Smooth muscle cell (in vitro differentiated cells): Measurements from ENCODE around the gene MSN. TPM values are rescaled to one million over a fixed set of nuclear protein-coding genes. Genes with fewer than 3 reads are reported as not detected.

Experiments
- DNase-seq: peaks from one replicate; lab custom pipeline; 2025; ENCODE audit not compliant: unreplicated experiment; lab: John Stamatoyannopoulos, UW
- H2AFZ ChIP-seq: fragments of 200-600 bp; sonication (generic); 2 replicates; pipeline ENCODE4 v1.6.0; 2016; ENCODE audit warnings: antibody characterized with exemption, low read depth, mild to moderate bottlenecking
- H3F3A ChIP-seq: fragments of 200-600 bp; sonication (generic); 2 replicates; pipeline ENCODE4 v1.6.0; 2017; ENCODE audit warnings: antibody characterized with exemption, low read depth
- H3K27ac ChIP-seq: fragments of 200-600 bp; sonication (generic); 2 replicates; pipeline ENCODE4 v1.5.1; 2016; ENCODE audit warnings: low read depth, mild to moderate bottlenecking
- H3K27me3 ChIP-seq: fragments of 200-600 bp; sonication (generic); 2 replicates; pipeline ENCODE4 v1.6.1; 2016; ENCODE audit warnings: low read depth, mild to moderate bottlenecking
- H3K36me3 ChIP-seq: fragments of 200-600 bp; sonication (generic); 2 replicates; pipeline ENCODE4 v1.5.1; 2016; ENCODE audit warnings: low read depth
- H3K4me1 ChIP-seq: fragments of 200-600 bp; sonication (generic); 2 replicates; pipeline ENCODE4 v1.5.1; 2016; ENCODE audit warnings: low read depth
- H3K4me2 ChIP-seq: fragments of 200-600 bp; sonication (generic); 2 replicates; pipeline ENCODE4 v1.6.0; 2016; ENCODE audit warnings: mild to moderate bottlenecking
- H3K4me3 ChIP-seq: fragments of 200-600 bp; sonication (generic); 2 replicates; pipeline ENCODE4 v1.5.1; 2016; ENCODE audit warnings: mild to moderate bottlenecking
- H3K79me2 ChIP-seq: fragments of 200-600 bp; sonication (generic); 2 replicates; pipeline ENCODE4 v1.6.0; 2016; ENCODE audit warnings: low read depth, mild to moderate bottlenecking
- H3K9ac ChIP-seq: fragments of 200-600 bp; sonication (generic); 2 replicates; pipeline ENCODE4 v1.6.0; 2016; ENCODE audit warnings: low read depth
- H3K9me3 ChIP-seq: fragments of 200-600 bp; sonication (generic); replicated peaks from 2 replicates; pipeline ENCODE4 v1.5.1; 2016; ENCODE audit warnings: low read depth
- H4K20me1 ChIP-seq: fragments of 200-600 bp; sonication (generic); 2 replicates; pipeline ENCODE4 v1.6.0; 2016; ENCODE audit warnings: low read depth
- CTCF ChIP-seq: fragments of 200-600 bp; sonication (generic); IDR thresholded peaks from 2 replicates; pipeline ENCODE4 v1.5.1; 2017; ENCODE audit warnings: borderline replicate concordance, mild to moderate bottlenecking, antibody characterized with exemption; ENCODE audit not compliant: insufficient read depth, poor library complexity, severe bottlenecking
- WGBS: methylation state at CpG from one replicate; pipeline ENCODE4 v1.1.7; 2016; ENCODE audit warnings: low lambda C conversion rate; 5-methylcytosine and 5-hydroxymethylcytosine counted together
- polyA plus RNA-seq: library from polyadenylated mRNA; unstranded; fragments of >200 nt; fragmentation: Nextera tagmentation; extraction: Ambion mirVana; gene quantifications from 2 replicates; pipeline ENCODE4 v1.2.1, GENCODE V29; 2016
- total RNA-seq: library from RNA; depleted of rRNA; stranded (reverse); fragments of >200 nt; gene quantifications from 2 replicates; pipeline ENCODE4 v1.2.3, GENCODE V29; 2014

Gene MSN
- total and polyA plus RNA-seq, 2 experiments from 2014 or later: 355 to 416 TPM

- Histone ChIP-seq H2AFZ (no peak overlapping the region), H3K27ac (peak overlapping the region; percentile 90), H3K9me3 (no peaks in the 10 kb centered on the region), H3K4me3 (peak overlapping the region; percentile 72), H3K27me3 (no peaks in the 10 kb centered on the region), H3K4me2 (peak overlapping the region; percentile 91), H3F3A (no peaks in the 10 kb centered on the region), H3K36me3 (no peaks in the 10 kb centered on the region), H3K79me2 (peaks cover 61% of the 10 kb centered on the region), H4K20me1 (peaks cover 52% of the 10 kb centered on the region), H3K4me1 (peaks cover 6% of the 10 kb centered on the region), H3K9ac (peak overlapping the region; percentile 89)
- WGBS: 39% methylated on average over 13 of the region's 13 CpGs
- peak; percentile 3 for DNase-seq
- TF ChIP-seq CTCF: no peak
These were observed 1.2 kb downstream of the MSN start for GRCh38 chrX:65668377-65669310.

GRCh38 chrX:65671286-65671685 is 3.8 kb downstream of the MSN start:
- H2AFZ ChIP-seq: no peak overlapping the region
- peaks cover 78% of the 10 kb centered on the region for H4K20me1 ChIP-seq
- 63% methylated on average over 3 of the region's 3 CpGs for WGBS
- peaks cover 6% of the 10 kb centered on the region for H3K4me1 ChIP-seq
- DNase-seq: no peak
- H3K36me3 ChIP-seq: no peaks in the 10 kb centered on the region
- H3F3A ChIP-seq: no peaks in the 10 kb centered on the region
- H3K27me3 ChIP-seq: no peaks in the 10 kb centered on the region
- peak overlapping the region; percentile 28 for H3K9ac ChIP-seq
- H3K4me2 ChIP-seq: peak overlapping the region; percentile 91
- peak overlapping the region; percentile 65 for H3K27ac ChIP-seq
- H3K4me3 ChIP-seq: peak overlapping the region; percentile 26
- no peak for TF ChIP-seq CTCF
- peaks cover 87% of the 10 kb centered on the region for H3K79me2 ChIP-seq
- no peaks in the 10 kb centered on the region for H3K9me3 ChIP-seq

GRCh38 chrX:65671966-65672365 is 4.5 kb downstream of the MSN start:
- H2AFZ ChIP-seq: no peak overlapping the region
- TF ChIP-seq CTCF: no peak
- no peaks in the 10 kb centered on the region for H3K27me3 ChIP-seq
- H3K9ac ChIP-seq: no peak overlapping the region
- H4K20me1 ChIP-seq: peaks cover 85% of the 10 kb centered on the region
- peak overlapping the region; percentile 65 for H3K27ac ChIP-seq
- peaks cover 94% of the 10 kb centered on the region for H3K79me2 ChIP-seq
- H3K36me3 ChIP-seq: no peaks in the 10 kb centered on the region
- no peaks in the 10 kb centered on the region for H3K9me3 ChIP-seq
- no peak for DNase-seq
- H3K4me3 ChIP-seq: no peak overlapping the region
- H3K4me1 ChIP-seq: peaks cover 6% of the 10 kb centered on the region
- H3K4me2 ChIP-seq: peak overlapping the region; percentile 91
- WGBS: 57% methylated on average over 1 of the region's 1 CpG
- no peaks in the 10 kb centered on the region for H3F3A ChIP-seq
